Measurements from ENCODE around the gene PRR15L. TPM values are rescaled to one million over a fixed set of nuclear protein-coding genes. Genes with fewer than 3 reads are reported as not detected.
"Not testable (repeated sequence)": the region's sequence is repeated elsewhere in the genome, so short reads cannot be mapped to it uniquely, and the experiment has no call there.

PRR15L gene
- polyA plus RNA-seq, 4 donors, result 17.4 to 23.6 (median 22.0) TPM

- DNase-seq (ENCODE audit: low read depth in 4 of 4, low spot score in 3 of 4), result no peak
Measured at GRCh38 chr17:47989700-47990099, 32.0 kb upstream of the PRR15L start.

GRCh38 chr17:47989159-47989558 lies 31.5 kb upstream of the PRR15L start:
- DNase-seq (ENCODE audit: low read depth in 4 of 4, low spot score in 3 of 4), result no peak

GRCh38 chr17:47988445-47988844 lies 30.8 kb upstream of the PRR15L start:
- not testable (repeated sequence) for DNase-seq (ENCODE audit: low read depth in 4 of 4, low spot score in 3 of 4)

- DNase-seq (ENCODE audit: low read depth in 4 of 4, low spot score in 3 of 4), result peak in 1 of 4 donors; percentile 62
Measured at GRCh38 chr17:47987240-47987835, 29.7 kb upstream of the PRR15L start.

- no peak for DNase-seq (ENCODE audit: low read depth in 4 of 4, low spot score in 3 of 4)
Measured at GRCh38 chr17:47986520-47986919, 28.8 kb upstream of the PRR15L start.

- DNase-seq (ENCODE audit: low read depth in 4 of 4, low spot score in 3 of 4), result no peak
Measured at GRCh38 chr17:47983492-47984223, 26.0 kb upstream of the PRR15L start.

GRCh38 chr17:47982645-47983390 lies 25.1 kb upstream of the PRR15L start:
- no peak for DNase-seq (ENCODE audit: low read depth in 4 of 4, low spot score in 3 of 4)

- DNase-seq (ENCODE audit: low read depth in 4 of 4, low spot score in 3 of 4), result no peak
Measured at GRCh38 chr17:47982091-47982617, 24.5 kb upstream of the PRR15L start.

- no peak for DNase-seq (ENCODE audit: low read depth in 4 of 4, low spot score in 3 of 4)
Measured at GRCh38 chr17:47981462-47981861, 23.8 kb upstream of the PRR15L start.

GRCh38 chr17:47980541-47980940 lies 22.9 kb upstream of the PRR15L start:
- DNase-seq (ENCODE audit: low read depth in 4 of 4, low spot score in 3 of 4), result no peak

GRCh38 chr17:47978324-47978723 lies 20.6 kb upstream of the PRR15L start:
- no peak for DNase-seq (ENCODE audit: low read depth in 4 of 4, low spot score in 3 of 4)

- no peak for DNase-seq (ENCODE audit: low read depth in 4 of 4, low spot score in 3 of 4)
Measured at GRCh38 chr17:47975823-47976205, 18.1 kb upstream of the PRR15L start.

- DNase-seq (ENCODE audit: low read depth in 4 of 4, low spot score in 3 of 4), result no peak
Measured at GRCh38 chr17:47975189-47975822, 17.6 kb upstream of the PRR15L start.

- no peak for DNase-seq (ENCODE audit: low read depth in 4 of 4, low spot score in 3 of 4)
Measured at GRCh38 chr17:47973541-47973940, 15.9 kb upstream of the PRR15L start.

- DNase-seq (ENCODE audit: low read depth in 4 of 4, low spot score in 3 of 4), result peak; percentile 99
Measured at GRCh38 chr17:47970725-47971499, 13.2 kb upstream of the PRR15L start, which contains the start of gene CDK5RAP3. CDK5RAP3 (plus strand) TSS chr17:47971113; CDS start chr17:47971147, 34 bp downstream.

GRCh38 chr17:47969930-47970724 lies 12.4 kb upstream of the PRR15L start:
- DNase-seq (ENCODE audit: low read depth in 4 of 4, low spot score in 3 of 4), result no peak

- DNase-seq (ENCODE audit: low read depth in 4 of 4, low spot score in 3 of 4), result no peak
Measured at GRCh38 chr17:47968836-47969235, 11.2 kb upstream of the PRR15L start.

GRCh38 chr17:47967607-47968252 lies 10.0 kb upstream of the PRR15L start:
- no peak for DNase-seq (ENCODE audit: low read depth in 4 of 4, low spot score in 3 of 4)

- no peak for DNase-seq (ENCODE audit: low read depth in 4 of 4, low spot score in 3 of 4)
Measured at GRCh38 chr17:47966079-47966519, 8.4 kb upstream of the PRR15L start.
